Breast epithelium (tissue), 4 donors: ENCODE measurements around the gene TIGD3. TPM values are rescaled to one million over a fixed set of nuclear protein-coding genes. Genes with fewer than 3 reads are reported as not detected.
A peak's percentile ranks its signal among the peaks of the same experiment; 100 is the strongest.

Experiments
- DNase-seq, 2 donors: peaks; one replicate each; pipeline ENCODE4 v3.0.0-alpha.2; 2019; ENCODE audit warnings: low spot score in 2 of 2
- H3K27ac ChIP-seq, 2 donors: fragments of 200-600 bp; sonication (generic) in 1 of 2; one replicate each; pipeline ENCODE4 v1.5.1; 2016 to 2019; ENCODE audit warnings: mild to moderate bottlenecking in 1 of 2
- H3K27me3 ChIP-seq, 2 donors: fragments of 200-600 bp; sonication (generic) in 1 of 2; one replicate each; pipeline versions ENCODE4 v1.5.1 to v1.6.0; 2017 to 2019; ENCODE audit warnings: control low read depth in 1 of 2, mild to moderate bottlenecking in 1 of 2
- H3K36me3 ChIP-seq: fragments of 200-600 bp; one replicate; pipeline ENCODE4 v1.5.1; 2019
- H3K4me1 ChIP-seq, 2 donors: fragments of 200-600 bp; sonication (generic); one replicate each; pipeline ENCODE4 v1.5.1; 2016 to 2019; ENCODE audit warnings: control low read depth in 1 of 2
- H3K4me3 ChIP-seq, 3 donors: fragments of 200-600 bp; sonication (generic); 1 replicate in 2 of 3; 2 replicates in 1 of 3; pipeline ENCODE4 v1.5.1; 2016 to 2019; ENCODE audit warnings: mild to moderate bottlenecking in 3 of 3, moderate library complexity in 2 of 3
- H3K9me3 ChIP-seq, 2 donors: fragments of 200-600 bp; sonication (generic) in 1 of 2; one replicate each; pipeline ENCODE4 v1.5.1; 2016 to 2019; ENCODE audit warnings: control low read depth in 1 of 2
- CTCF ChIP-seq, 3 donors: fragments of 450-650 bp; IDR thresholded peaks; one replicate each; pipeline ENCODE4 v1.5.1; 2016 to 2017; ENCODE audit warnings: antibody characterized with exemption in 3 of 3, mild to moderate bottlenecking in 3 of 3, moderate library complexity in 3 of 3
- POLR2A ChIP-seq: fragments of 450-650 bp; IDR thresholded peaks from one replicate; pipeline ENCODE4 v1.6.1; 2016; ENCODE audit warnings: antibody characterized with exemption, mild to moderate bottlenecking, moderate library complexity
- POLR2AphosphoS5 ChIP-seq, 3 donors: sonication (generic); formaldehyde crosslinking; IDR thresholded peaks; one replicate each; pipeline ENCODE4 v1.6.1; 2017; ENCODE audit warnings: antibody characterized with exemption in 3 of 3
- intact Hi-C: fragments of 100-400 bp; cut with DNase I; formaldehyde crosslinking; loops from one replicate; pipeline ENCODE4 v1.15.1; 2023; ENCODE audit warnings: low total_unique reads
- total RNA-seq, 3 donors: library from RNA; depleted of rRNA; stranded (reverse); fragments of >200 nt; gene quantifications; one replicate each; pipeline ENCODE4 v1.1.0, GENCODE V29; 2016

The TIGD3 gene
- total RNA-seq, 3 donors from 2014 or later, result 0.29 to 1.3 TPM; not detected in 1

GRCh38 chr11:65404210-65404609 lies 49.7 kb downstream of the TIGD3 start:
- H3K36me3 ChIP-seq, result no peaks in the 10 kb centered on the region
- H3K4me1 ChIP-seq, result no peaks in the 10 kb centered on the region
- no peaks in the 10 kb centered on the region for H3K9me3 ChIP-seq
- no peak for DNase-seq
- H3K27me3 ChIP-seq, result no peaks in the 10 kb centered on the region
- H3K27ac ChIP-seq, result peak overlapping the region; percentile 21 to 52
- no peak overlapping the region for H3K4me3 ChIP-seq
- intact Hi-C loops, result no loop called here
- TF ChIP-seq POLR2A (no peak), CTCF (IDR thresholded peaks at IDR 0.05) (no peak), POLR2AphosphoS5 (IDR thresholded peaks at IDR 0.05) (no peak)

DNA sequence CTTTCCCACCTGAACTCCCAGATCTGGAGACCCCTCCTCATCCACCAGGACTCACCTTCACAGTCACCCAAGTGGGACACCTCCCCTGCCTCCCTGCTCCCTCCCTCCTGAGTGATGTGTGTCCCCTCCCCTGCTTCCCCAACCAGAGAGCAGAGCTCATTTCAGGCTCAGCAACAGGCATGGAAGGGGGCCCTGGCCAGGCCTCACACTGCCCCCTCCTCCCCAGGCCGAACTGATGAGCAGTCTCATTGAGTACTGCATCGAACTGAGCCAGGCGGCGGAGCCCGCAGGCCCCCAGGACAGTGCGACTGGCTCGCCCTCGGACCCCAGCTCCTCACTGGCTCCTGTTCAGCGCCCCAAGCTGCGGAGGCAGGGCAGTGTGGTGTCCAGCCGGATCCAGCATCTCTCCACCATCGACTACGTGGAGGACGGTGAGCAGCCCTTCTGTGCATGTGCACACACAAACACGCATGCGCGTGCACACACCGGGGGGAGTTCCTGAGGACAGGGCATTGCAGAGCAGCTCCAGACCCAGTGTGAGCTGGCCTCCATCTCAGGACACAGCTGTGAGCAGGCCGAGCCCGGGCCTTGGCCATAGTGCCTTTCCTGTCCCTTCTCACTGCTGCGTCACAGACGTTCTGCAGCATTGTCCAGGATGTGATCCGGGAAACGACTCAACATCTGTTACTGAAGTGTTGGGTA lies 50.2 kb downstream of the TIGD3 start:
- intact Hi-C loops, result no loop called here
- Histone ChIP-seq H3K27me3 (no peaks in the 10 kb centered on the region), H3K9me3 (no peaks in the 10 kb centered on the region), H3K36me3 (no peaks in the 10 kb centered on the region), H3K4me3 (no peak overlapping the region), H3K27ac (peak overlapping the region; percentile 21 to 43), H3K4me1 (no peaks in the 10 kb centered on the region)
- DNase-seq, result no peak
- TF ChIP-seq POLR2AphosphoS5 (IDR thresholded peaks at IDR 0.05) (no peak), CTCF (IDR thresholded peaks at IDR 0.05) (no peak), POLR2A (no peak)

Other genes starting within 250 kb of the TIGD3 start
- 100 to 1,000 TPM in 1 of 3 donors, 10 to 100 TPM in 2; 38.8 to 189 (median 44.2) TPM for gene TM7SF2, start 242.9 kb upstream of the TIGD3 start, total RNA-seq
- 10 to 100 TPM; 14.6 to 23.3 (median 20.3) TPM for gene ZNHIT2, start 237.1 kb upstream of the TIGD3 start, total RNA-seq
- gene FAU, start 232.6 kb upstream of the TIGD3 start, total RNA-seq, result 1,000 to 10,000 TPM in 1 of 3 donors, 100 to 1,000 TPM in 2; 786 to 1,230 (median 855) TPM
- 10 to 100 TPM; 66.2 to 92.6 (median 72.8) TPM for gene MRPL49, start 232.4 kb upstream of the TIGD3 start, total RNA-seq
- 10 to 100 TPM; 25.8 to 31.7 (median 27.2) TPM for gene SYVN1, start 220.2 kb upstream of the TIGD3 start, total RNA-seq
- gene SPDYC, start 184.5 kb upstream of the TIGD3 start, total RNA-seq, result not detected
- gene CAPN1, start 172.8 kb upstream of the TIGD3 start, total RNA-seq, result 100 to 1,000 TPM; 112 to 167 (median 140) TPM
- 10 to 100 TPM in 2 of 3 donors, 1 to 10 TPM in 1; 6.4 to 17.9 (median 13.8) TPM for gene POLA2, start 92.8 kb upstream of the TIGD3 start, total RNA-seq
- gene CDC42EP2, start 39.9 kb upstream of the TIGD3 start, total RNA-seq, result 10 to 100 TPM; 11.3 to 20.8 (median 13.4) TPM
- gene DPF2, start 20.9 kb upstream of the TIGD3 start, total RNA-seq, result 10 to 100 TPM; 30.7 to 44.8 (median 39.7) TPM
- gene SLC25A45, start 27.9 kb downstream of the TIGD3 start, total RNA-seq, result 1 to 10 TPM; 5.4 to 9.1 (median 6.6) TPM
- 10 to 100 TPM; 22.9 to 57.0 (median 49.0) TPM for gene FRMD8, start 31.9 kb downstream of the TIGD3 start, total RNA-seq
- 100 to 1,000 TPM; 323 to 391 (median 351) TPM for gene NEAT1, start 68.0 kb downstream of the TIGD3 start, total RNA-seq
- gene MALAT1, start 144.3 kb downstream of the TIGD3 start, total RNA-seq, result over 10,000 TPM; 14,217 to 22,312 (median 18,959) TPM
- 10 to 100 TPM; 74.1 to 83.4 (median 83.2) TPM for gene SCYL1, start 170.3 kb downstream of the TIGD3 start, total RNA-seq
- 10 to 100 TPM; 63.0 to 98.9 (median 95.7) TPM for gene LTBP3, start 203.6 kb downstream of the TIGD3 start, total RNA-seq
- gene ZNRD2, start 215.7 kb downstream of the TIGD3 start, total RNA-seq, result 10 to 100 TPM; 48.9 to 60.0 (median 59.4) TPM
- 10 to 100 TPM; 37.4 to 51.4 (median 40.8) TPM for gene FAM89B, start 217.8 kb downstream of the TIGD3 start, total RNA-seq
- gene EHBP1L1, start 221.3 kb downstream of the TIGD3 start, total RNA-seq, result 10 to 100 TPM; 28.0 to 68.8 (median 33.4) TPM
- 1 to 10 TPM in 1 of 3 donors, under 1 TPM in 2; 0.33 to 2.2 (median 0.80) TPM for gene KCNK7, start 241.0 kb downstream of the TIGD3 start, total RNA-seq